Adrenal gland (tissue), 12 donors: ENCODE data around the gene RPS15. TPM values are rescaled to one million over a fixed set of nuclear protein-coding genes. Genes with fewer than 3 reads are reported as not detected.

Experiments
- DNase-seq, 7 donors: peaks; one replicate each; pipeline ENCODE4 v3.0.0-alpha.2; 2019 to 2020
- H3K27ac ChIP-seq, 5 donors: fragments of 200-600 bp; sonication (generic) in 4 of 5; 1 replicate in 3 of 5; 2 replicates in 2 of 5; pipeline versions ENCODE4 v1.5.1 to v1.8.0; 2016 to 2020; ENCODE audit warnings: mild to moderate bottlenecking in 1 of 5
- H3K27me3 ChIP-seq: fragments of 200-600 bp; 2 replicates; pipeline ENCODE4 v1.8.0; 2021
- H3K36me3 ChIP-seq, 2 donors: fragments of 200-600 bp; replicated peaks in 1 of 2; 1 replicate in 1 of 2; 2 replicates in 1 of 2; pipeline versions ENCODE4 v1.5.1 to v1.8.0; 2018 to 2022
- H3K4me1 ChIP-seq, 2 donors: fragments of 200-600 bp; replicated peaks in 1 of 2; 1 replicate in 1 of 2; 2 replicates in 1 of 2; pipeline versions ENCODE4 v1.5.1 to v1.8.0; 2018 to 2021
- H3K4me3 ChIP-seq, 4 donors: fragments of 200-600 bp; sonication (generic) in 3 of 4; one replicate each; pipeline ENCODE4 v1.5.1; 2016 to 2018
- H3K9me3 ChIP-seq, 3 donors: fragments of 200-600 bp; sonication (generic) in 1 of 3; replicated peaks in 1 of 3; 1 replicate in 2 of 3; 2 replicates in 1 of 3; pipeline versions ENCODE4 v1.5.1 to v1.8.0; 2016 to 2021
- CTCF ChIP-seq, 6 experiments: fragments of 450-650 bp in 4 of 6; fragments of 200-600 bp in 2 of 6; sonication (generic) in 1 of 6; IDR thresholded peaks; 1 replicate in 5 of 6; 2 replicates in 1 of 6; pipeline versions ENCODE4 v1.5.1 to v1.8.0; 2016 to 2021; ENCODE audit warnings: antibody characterized with exemption in 6 of 6, mild to moderate bottlenecking in 2 of 6, moderate library complexity in 1 of 6
- POLR2A ChIP-seq, 2 donors: fragments of 450-650 bp; IDR thresholded peaks; one replicate each; pipeline ENCODE4 v1.6.1; 2017; ENCODE audit warnings: antibody characterized with exemption in 2 of 2, mild to moderate bottlenecking in 2 of 2, moderate library complexity in 1 of 2
- WGBS, 4 donors: extraction: QIAGEN DNeasy Blood & Tissue Kit in 2 of 4; methylation state at CpG; one replicate each; pipeline versions ENCODE4 v1.1.5 to v1.1.7; 2013 to 2017; 5-methylcytosine and 5-hydroxymethylcytosine counted together
- intact Hi-C, 2 donors: fragments of 100-400 bp; cut with DNase I; formaldehyde crosslinking; loops; one replicate each; pipeline versions ENCODE4 v1.14.1 to v1.15.0; 2022 to 2023
- polyA plus RNA-seq, 3 donors: library from polyadenylated mRNA; stranded (reverse); fragments of 200-250 nt in 2 of 3; fragments of 350-450 nt in 1 of 3; fragmentation: Illumina TruSeq in 1 of 3; extraction: RNeasy Lipid Tissue Mini Kit (QIAGEN cat#74804) in 1 of 3; gene quantifications; one replicate each; pipeline ENCODE4 v1.2.3, GENCODE V29; 2013 to 2014
- total RNA-seq, 9 donors: library from RNA; depleted of rRNA in 4 of 9; stranded (reverse); fragments of >200 nt in 4 of 9; fragments of 120-200 nt in 1 of 9; fragmentation: NEBNext Ultra II Directional in 1 of 9; extraction: Animal tissue kit (Norgen Biotek cat#: 25700) in 1 of 9; gene quantifications; one replicate each; pipeline versions ENCODE4 v1.1.0 to v1.2.4, GENCODE V29; 2013 to 2023
- donor health status: healthy with polysubstance abuse.
- donor health status: Bipolar disorder and iron deficiency.
- donor health status: DM: yes; HTN: yes; CAD: no.
- donor health status: DM: no; HTN: no; CAD: no.
- donor health status: DM: no; HTN: no; CAD: no.
- donor health status: DM: yes; HTN: yes; CAD: no.

RPS15 gene
- total and polyA plus RNA-seq, 12 donors = 471 to 4,071 (median 1,829) TPM

GRCh38 chr19:1450735-1451731 is 12.8 kb downstream of the RPS15 start:
- no peak for DNase-seq
- peaks cover 63% of the 10 kb centered on the region for H3K27me3 ChIP-seq
- intact Hi-C loops = no loop called here
- 49 to 60% (median 54%) methylated on average over 15 to 22 of the region's 22 CpGs for WGBS, 4 donors
- no peaks in the 10 kb centered on the region for H3K9me3 ChIP-seq
- H3K36me3 ChIP-seq = no peaks in the 10 kb centered on the region
- no peak for TF ChIP-seq POLR2A (IDR thresholded peaks at IDR 0.05)
- no peak for TF ChIP-seq CTCF (IDR thresholded peaks at IDR 0.05)
- H3K4me3 ChIP-seq = no peak overlapping the region
- peaks cover 3 to 11% of the 10 kb centered on the region in 2 donors for H3K4me1 ChIP-seq
- peak overlapping the region in 1 of 5 donors; percentile 49 for H3K27ac ChIP-seq

- Histone ChIP-seq H3K36me3 (no peaks in the 10 kb centered on the region), H3K9me3 (no peaks in the 10 kb centered on the region), H3K4me1 (no peaks in the 10 kb centered on the region), H3K27me3 (peaks cover 63% of the 10 kb centered on the region), H3K4me3 (no peak overlapping the region), H3K27ac (peak overlapping the region in 1 of 5 donors; percentile 49)
- TF ChIP-seq POLR2A (IDR thresholded peaks at IDR 0.05) (no peak), CTCF (IDR thresholded peaks at IDR 0.05) (no peak)
- intact Hi-C loops = no loop called here
- WGBS, 4 donors = 20 to 33% (median 25%) methylated on average over 16 to 39 of the region's 39 CpGs
- no peak for DNase-seq
These were observed 14.0 kb downstream of the RPS15 start for GRCh38 chr19:1451916-1452801.

- no peaks in the 10 kb centered on the region for H3K36me3 ChIP-seq
- intact Hi-C loops = no loop called here
- no peak for DNase-seq
- no peaks in the 10 kb centered on the region for H3K4me1 ChIP-seq
- no peaks in the 10 kb centered on the region for H3K9me3 ChIP-seq
- WGBS, 4 donors = 46 to 56% (median 51%) methylated on average over 5 to 30 of the region's 30 CpGs
- H3K27me3 ChIP-seq = peaks cover 64% of the 10 kb centered on the region
- peak overlapping the region in 1 of 5 donors; percentile 17 for H3K27ac ChIP-seq
- H3K4me3 ChIP-seq = no peak overlapping the region
- no peak for TF ChIP-seq POLR2A (IDR thresholded peaks at IDR 0.05)
- TF ChIP-seq CTCF (IDR thresholded peaks at IDR 0.05) = no peak
These were observed 14.8 kb downstream of the RPS15 start for GRCh38 chr19:1452802-1453524.
